ENCODE measurements around the gene NCAPG2.
"Not testable (repeated sequence)": the region's sequence is repeated elsewhere in the genome, so short reads cannot be mapped to it uniquely, and the experiment has no call there.

Gene NCAPG2

GRCh38 chr7:158706273-158706704 is 1.7 kb upstream of the NCAPG2 start:
- no peak for DNase-seq

GRCh38 chr7:158705234-158705850 is 738 bp upstream of the NCAPG2 start:
- DNase-seq, result peak; percentile 30

- DNase-seq, result peak; percentile 32
Measured at GRCh38 chr7:158703679-158704523, 703 bp downstream of the NCAPG2 start.

GRCh38 chr7:158702944-158703343 is 1.7 kb downstream of the NCAPG2 start:
- peak; percentile 58 for DNase-seq

- DNase-seq, result no peak
Measured at GRCh38 chr7:158702196-158702595, 2.4 kb downstream of the NCAPG2 start.

GRCh38 chr7:158700008-158700407 is 4.6 kb downstream of the NCAPG2 start:
- no peak for DNase-seq

GRCh38 chr7:158699341-158699740 is 5.3 kb downstream of the NCAPG2 start:
- DNase-seq, result no peak

GRCh38 chr7:158698657-158699195 is 5.9 kb downstream of the NCAPG2 start:
- no peak for DNase-seq

GRCh38 chr7:158697597-158697996 is 7.0 kb downstream of the NCAPG2 start:
- not testable (repeated sequence) for DNase-seq

- DNase-seq, result peak; percentile 86
Measured at GRCh38 chr7:158695726-158696452, 8.7 kb downstream of the NCAPG2 start.

- no peak for DNase-seq
Measured at GRCh38 chr7:158695056-158695455, 9.5 kb downstream of the NCAPG2 start.

- DNase-seq, result no peak
Measured at GRCh38 chr7:158694650-158695049, 10.0 kb downstream of the NCAPG2 start.

GRCh38 chr7:158689488-158689887 is 15.1 kb downstream of the NCAPG2 start:
- no peak for DNase-seq

GRCh38 chr7:158687406-158687805 is 17.2 kb downstream of the NCAPG2 start:
- DNase-seq, result no peak

- no peak for DNase-seq
Measured at GRCh38 chr7:158685693-158686092, 18.9 kb downstream of the NCAPG2 start.

GRCh38 chr7:158684329-158684728 is 20.3 kb downstream of the NCAPG2 start:
- no peak for DNase-seq

- no peak for DNase-seq
Measured at GRCh38 chr7:158683541-158683940, 21.1 kb downstream of the NCAPG2 start.

- no peak for DNase-seq
Measured at GRCh38 chr7:158682456-158682855, 22.1 kb downstream of the NCAPG2 start.

GRCh38 chr7:158680754-158681153 is 23.9 kb downstream of the NCAPG2 start:
- DNase-seq, result no peak

GRCh38 chr7:158676906-158677305 is 27.7 kb downstream of the NCAPG2 start:
- DNase-seq, result peak; percentile 77

- DNase-seq, result no peak
Measured at GRCh38 chr7:158676171-158676840, 28.3 kb downstream of the NCAPG2 start.

GRCh38 chr7:158672975-158673374 is 31.6 kb downstream of the NCAPG2 start:
- no peak for DNase-seq

- DNase-seq, result peak; percentile 23
Measured at GRCh38 chr7:158668086-158668485, 36.5 kb downstream of the NCAPG2 start.

All from hematopoietic multipotent progenitor cell treated with erythropoietin and hydrocortisone succinate and interleukin-3 and kit ligand, for 6 days (in vitro differentiated cells).